HPDE6-E6E7 (cell line): Measurements from ENCODE around the gene EVC.

ENCODE experiments used
- DNase-seq: peaks from one replicate; pipeline ENCODE4 v3.0.0; 2011; ENCODE audit warnings: missing footprints; ENCODE audit errors: extremely low spot score

Gene EVC

DNA sequence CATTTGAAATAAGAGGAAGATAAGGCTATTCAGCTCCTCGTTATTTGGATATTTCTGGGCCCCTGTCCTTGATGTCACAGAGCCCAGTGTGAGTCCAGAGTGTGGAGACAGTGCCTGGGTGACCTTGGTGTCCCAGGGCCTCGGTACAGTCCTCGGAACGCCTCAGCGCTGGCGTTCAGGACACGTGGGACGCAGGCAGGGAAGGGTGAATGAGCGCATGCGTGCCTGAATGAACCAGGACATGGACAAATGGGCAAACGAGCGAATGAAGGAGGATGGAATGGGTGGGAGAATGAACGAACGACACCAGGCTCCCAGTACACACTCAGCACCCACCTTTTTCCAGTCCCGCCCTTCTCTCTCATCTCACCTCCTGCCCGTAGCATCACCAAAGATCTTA, 44.2 kb downstream of the EVC start:
- DNase-seq: no peak

DNA sequence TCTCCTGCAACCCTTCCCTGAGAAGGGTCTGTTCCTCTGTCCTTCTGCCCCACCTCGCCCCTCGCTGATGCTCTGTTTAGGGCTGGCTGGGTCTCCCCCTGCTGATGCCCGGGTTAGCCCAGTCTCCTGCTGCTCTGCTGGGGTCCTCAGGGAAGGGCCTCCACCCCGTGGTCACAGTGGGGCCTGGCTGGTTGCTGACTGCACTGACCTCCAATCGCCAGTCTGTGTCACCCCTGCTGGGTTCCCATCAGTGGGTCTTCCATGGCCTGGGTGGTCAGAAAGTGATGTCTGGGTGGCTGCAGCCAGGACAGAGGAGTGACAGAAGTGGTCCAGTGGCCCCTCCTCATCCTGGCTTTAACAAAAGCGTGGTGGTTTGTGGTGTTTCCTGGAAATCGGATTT, 44.7 kb downstream of the EVC start:
- no peak for DNase-seq

DNA sequence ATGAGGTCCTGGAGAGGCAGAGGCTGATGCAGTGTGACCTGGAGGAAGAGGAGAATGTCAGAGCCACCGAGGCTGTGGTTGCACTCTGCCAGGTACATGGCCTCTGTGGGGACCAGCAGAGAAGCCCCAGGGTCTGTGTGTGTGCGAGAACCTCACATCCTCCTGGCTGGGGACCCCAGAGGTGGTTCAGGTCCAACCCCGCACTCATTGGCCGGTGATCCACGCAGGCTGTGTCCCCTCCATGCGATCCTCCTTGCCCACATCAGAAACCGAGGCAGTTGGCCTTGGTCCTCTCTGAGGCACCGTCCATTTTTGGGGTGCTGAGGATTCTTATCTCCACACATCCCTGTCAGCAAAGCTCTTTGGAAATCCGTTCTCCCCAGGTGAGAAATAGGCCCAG, 45.3 kb downstream of the EVC start:
- no peak for DNase-seq

DNA sequence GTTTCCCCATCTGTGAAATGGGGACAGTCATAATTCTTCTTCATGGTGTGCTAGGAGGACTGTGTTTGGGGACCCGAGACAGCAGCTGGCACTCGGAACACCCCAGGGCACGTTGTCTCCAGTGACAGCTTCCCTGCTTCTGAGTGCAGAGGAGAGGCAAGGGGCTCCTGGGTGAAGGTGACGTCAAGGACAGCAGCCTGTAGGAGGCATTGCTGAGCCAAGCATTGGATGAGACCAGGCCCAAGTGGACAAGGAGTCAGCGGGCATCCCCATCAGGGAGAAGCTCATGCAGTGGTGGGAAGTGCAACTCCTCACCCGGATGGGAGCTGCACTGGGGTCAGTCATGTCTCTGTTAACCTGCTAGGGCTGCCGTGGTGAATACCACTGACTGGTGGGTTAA, 46.1 kb downstream of the EVC start:
- DNase-seq: no peak

DNA sequence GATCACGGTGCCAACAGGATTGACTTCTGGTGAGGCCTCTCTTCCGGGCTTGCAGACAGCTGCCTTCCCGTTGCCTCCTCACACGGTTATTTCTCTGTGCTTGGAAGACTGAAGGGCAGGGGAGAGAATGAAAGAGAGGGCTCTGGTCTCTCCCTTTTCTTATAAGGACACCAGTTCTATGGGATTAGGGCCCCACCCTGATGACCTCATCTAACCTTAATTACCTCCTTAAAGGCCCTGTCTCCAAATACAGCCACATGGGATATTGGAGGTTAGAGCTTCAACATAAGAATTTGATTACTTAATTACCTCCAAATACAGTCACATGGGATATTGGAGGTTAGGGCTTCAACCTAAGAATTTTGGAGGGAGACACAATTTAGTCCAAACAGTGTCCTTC, 46.5 kb downstream of the EVC start:
- no peak for DNase-seq

DNA sequence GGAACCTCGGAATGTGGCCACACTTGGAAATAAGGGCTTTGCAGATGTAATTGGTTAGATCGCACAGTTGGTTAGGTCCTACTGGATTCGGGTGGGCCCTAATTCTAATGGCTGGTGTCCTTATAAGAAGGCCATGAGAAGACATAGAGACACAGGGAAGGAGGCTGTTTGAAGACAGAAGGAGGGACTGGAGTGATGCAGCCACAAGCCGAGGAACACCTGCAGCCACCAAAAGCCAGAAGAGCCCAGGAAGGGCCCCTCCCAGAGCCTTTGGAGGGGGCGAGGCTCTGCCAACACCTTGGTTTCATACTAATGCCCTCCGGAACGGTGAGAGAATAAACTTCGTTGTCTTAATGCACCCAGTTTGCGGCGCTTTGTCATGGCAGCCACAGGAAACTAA, 47.0 kb downstream of the EVC start:
- DNase-seq: no peak

DNA sequence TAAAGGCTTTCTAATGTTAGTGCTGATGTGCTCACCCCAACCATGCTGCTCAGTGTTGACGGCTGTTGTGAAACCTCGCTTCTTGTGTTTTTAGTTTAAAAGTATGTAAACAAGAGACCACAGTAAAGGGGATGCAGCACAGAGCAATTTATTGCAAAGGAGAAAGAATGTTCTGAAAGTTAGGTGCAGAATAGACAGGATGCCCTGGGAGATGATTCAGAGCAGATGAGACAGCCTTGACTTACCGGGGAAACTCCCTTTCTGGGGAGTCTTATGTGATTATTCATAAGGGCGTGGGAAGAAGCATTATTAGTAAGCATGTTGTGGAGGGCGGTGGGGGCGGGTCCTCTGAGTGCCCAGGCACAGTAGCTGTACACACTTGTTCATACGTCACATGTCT, 47.7 kb downstream of the EVC start:
- peak; percentile 83 for DNase-seq

DNA sequence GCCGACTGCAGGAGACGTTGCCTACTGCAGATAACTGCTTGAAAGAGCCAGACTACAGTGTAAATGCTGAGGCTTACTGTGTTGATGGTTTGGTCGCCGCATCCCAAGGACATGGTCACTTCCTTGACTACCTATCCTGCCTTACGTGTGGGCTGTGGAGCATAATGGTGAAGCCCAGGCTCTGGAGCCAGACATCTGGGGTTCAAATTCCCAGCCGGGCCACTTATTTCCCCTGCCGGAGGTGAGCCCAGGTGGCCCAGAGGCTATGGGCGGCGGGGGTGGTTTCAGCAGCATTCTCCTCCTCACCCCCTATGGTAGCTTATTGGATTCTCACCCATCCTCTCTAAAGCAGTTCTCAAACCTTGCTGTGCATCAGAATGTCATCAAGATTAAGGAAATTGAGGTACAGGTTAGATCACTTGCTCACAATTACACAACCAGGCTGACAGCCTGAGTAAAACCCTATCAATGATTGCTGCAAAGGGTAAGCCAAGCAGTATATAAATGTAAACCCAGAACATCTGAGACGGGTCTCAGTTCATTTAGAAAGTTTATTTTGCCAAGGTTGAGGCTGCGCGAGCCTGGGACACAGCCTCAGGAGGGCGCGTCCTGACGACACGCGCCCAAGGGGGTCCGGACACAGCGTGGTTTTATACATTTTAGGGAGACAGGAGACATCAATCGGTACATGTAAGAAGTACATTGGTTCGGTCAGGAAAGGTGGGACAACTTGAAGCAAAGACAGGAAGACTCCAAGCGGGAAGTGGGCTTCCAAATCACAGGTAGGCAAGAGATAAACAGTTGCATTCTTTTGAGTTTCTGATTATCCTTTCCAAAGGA, 48.5 kb downstream of the EVC start:
- DNase-seq: no peak

DNA sequence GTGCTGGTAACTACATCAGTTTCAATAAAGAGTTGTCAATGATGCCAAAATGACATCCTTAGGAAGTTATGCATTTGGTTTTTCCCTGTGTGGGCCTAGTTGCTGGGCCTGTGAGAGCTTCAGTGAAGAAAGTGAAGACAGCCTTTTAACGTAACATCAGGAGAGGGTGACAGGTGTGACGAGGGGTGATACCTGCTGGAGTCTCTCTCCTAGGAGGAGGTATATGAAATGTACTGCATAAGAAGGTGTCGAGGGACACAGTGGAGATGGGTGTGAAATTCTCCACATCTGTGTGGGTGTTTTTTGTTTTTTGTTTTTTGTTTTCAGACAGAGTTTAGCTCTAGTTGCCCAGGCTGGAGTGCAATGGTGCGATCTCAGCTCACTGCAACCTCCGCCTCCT, 49.2 kb downstream of the EVC start:
- DNase-seq: no peak

DNA sequence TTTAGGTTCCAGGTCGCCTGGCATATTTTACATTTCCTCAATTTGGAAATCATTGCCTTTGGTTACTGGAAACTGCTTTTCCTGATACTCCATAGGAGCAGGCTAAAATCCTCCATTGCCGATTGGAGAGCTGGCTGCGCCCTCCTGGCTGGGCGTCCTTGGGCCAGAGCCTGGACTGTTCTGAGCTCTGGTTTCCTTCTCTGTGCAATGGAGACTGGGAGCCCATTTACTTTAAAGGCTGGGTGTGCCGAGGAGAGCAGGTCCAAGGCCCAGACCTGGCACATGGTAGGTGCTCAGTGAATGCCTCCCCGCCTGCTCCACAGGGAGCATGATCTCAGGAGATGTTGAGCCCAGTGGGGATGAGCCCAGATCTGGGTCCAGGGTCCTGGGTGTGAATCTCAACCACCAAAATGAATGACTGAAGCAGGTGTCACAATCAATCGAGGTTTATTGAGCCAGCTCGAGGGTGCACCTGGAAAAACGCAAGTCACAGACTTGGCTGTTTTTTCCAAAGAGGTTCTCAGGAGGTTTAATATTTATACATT, 50.0 kb downstream of the EVC start:
- no peak for DNase-seq

DNA sequence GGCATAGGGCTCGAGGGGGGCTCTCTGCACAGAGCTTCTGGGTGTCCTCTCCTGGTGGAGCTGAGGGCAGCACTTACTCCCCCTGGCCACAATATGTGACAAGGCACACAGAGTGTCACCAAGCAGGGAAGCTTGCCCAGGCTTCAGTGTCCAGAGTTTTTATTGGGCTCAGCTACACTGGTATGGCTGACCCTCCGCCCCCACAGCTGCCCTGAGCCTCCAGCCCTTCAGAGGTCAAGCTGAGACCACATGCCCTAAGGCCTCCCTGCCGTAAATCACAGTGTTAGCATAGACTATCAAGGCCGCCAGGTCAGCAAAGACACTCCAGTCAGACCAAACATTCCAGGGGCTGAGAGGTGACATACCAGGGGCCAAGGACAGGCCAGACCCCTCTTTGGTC, 59.0 kb downstream of the EVC start:
- DNase-seq: no peak

DNA sequence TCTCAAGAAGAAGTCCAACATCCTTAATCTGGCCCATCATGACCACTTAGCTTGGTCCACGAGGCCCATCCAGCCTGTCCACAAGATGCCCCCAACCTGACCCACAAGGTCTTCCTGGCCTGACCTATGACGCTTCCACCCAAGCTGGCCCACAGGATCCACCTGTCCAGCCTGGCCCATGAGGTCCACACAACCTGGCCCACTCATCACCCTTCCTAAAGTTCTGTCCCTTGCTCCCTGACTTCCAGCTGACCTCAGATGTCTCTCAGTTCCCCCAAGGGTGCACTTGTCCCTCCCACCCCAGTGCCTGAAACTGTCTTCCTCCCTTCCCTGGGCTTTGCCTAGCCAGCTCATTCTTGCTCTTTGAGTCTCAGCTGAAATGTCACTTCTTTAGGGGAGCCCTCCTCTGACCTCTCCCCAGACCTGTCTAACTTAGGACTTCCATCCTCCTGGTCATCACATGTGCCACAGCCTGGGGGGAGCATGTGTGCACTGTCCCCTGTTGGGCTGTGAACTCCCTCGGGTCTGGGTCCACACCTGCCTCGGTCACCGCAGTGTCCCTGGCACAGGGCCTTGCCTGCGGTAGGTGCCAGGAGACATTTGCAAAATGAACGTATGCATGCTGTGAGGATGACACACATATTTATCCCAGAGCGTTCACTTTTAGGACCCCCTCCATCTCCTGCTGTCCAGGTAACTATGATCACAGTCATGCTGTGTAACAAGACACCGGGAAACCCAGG, 61.7 kb downstream of the EVC start:
- DNase-seq: no peak

DNA sequence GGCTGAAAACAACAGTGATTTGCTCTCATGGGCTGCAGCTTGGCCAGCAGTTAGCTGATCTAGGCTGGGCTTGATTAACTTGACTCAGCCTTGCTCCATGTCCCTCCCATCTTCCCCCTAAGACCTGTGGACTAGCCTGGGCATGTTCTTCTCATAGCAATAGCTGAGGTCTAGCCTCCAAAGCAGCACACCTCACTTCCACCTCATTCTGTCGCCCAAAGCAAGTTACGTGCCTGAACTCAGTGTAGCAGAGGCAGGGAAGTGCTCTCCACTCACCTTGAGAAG, 62.2 kb downstream of the EVC start:
- DNase-seq: peak; percentile 98

DNA sequence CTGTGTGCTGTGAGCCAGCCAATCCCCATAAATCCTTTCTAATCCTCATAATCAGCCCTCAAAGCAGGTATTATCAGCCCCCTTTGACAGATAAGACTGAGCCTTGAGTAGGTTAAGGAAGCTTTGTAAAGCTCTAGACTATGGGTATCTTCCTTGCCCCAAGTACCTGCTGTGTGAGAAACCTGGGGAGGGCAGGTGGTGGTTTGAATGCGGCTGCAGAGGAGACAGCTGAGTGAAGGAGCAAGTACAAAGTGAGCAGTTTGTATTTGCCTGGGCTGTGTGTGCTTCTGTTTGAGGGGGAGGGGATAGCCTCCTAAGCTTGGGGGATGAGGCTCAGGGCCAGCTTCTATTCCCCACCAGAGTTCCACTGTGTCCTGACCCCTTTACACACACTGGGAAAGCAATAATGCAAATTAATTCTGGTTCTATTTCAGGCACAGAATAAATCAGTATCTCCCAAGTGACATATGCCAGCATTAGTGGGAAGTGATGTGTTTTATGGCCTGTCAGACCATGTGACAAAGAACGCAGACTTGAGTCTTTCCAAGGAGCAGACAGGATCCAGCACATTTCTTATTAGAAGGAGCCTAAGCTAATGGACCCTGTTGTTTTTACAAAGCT, 63.5 kb downstream of the EVC start:
- no peak for DNase-seq

DNA sequence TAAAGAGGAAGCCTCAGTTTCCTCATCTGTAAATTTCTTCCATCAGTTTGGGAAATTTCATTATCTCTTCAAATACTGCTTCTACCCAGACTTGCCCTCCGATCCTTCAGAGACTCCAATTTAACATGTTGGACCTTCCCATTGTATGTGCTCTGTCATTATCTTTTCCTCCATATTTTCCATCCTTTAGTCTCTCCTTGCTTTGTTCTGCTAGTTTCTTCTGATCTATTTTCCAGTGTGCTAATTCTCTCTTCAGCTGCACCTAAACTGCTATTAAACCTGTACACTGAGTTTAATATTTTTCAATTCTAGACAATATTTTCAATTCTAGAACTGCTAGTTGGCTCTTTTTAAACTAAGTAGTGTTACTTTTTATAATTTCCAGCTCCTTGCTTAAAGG, 65.5 kb downstream of the EVC start:
- DNase-seq: no peak

DNA sequence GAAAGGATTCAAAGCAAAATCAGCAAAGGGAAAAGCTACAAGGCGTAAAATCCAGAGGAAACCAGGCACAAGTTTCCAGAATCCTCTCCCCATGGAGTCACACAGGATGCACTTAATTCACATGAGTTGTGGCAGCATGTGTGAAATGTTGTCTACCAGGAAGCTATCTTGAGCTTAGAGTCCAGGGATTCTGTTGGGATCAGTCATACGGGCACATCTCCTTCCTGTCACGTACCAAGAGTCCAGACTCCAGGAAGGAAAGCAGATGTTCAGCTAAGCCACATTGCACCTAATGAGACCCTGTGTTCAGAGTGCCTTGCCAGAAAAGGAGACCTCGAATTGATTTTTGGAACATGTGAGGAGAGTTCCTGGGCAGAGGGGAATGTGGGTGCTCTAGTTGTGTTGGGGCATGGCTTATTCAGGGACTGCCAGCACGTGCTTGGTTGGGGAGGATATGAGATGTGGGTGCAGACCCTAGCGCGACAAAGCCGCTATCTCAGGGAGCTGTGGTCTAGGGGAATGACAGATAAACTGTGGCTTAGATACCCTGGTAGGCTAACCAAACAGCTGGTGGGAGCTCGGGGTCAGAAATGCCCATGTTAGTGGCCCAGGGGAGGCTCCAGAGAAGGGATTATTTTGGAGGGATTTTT, 70.0 kb downstream of the EVC start:
- DNase-seq: no peak

DNA sequence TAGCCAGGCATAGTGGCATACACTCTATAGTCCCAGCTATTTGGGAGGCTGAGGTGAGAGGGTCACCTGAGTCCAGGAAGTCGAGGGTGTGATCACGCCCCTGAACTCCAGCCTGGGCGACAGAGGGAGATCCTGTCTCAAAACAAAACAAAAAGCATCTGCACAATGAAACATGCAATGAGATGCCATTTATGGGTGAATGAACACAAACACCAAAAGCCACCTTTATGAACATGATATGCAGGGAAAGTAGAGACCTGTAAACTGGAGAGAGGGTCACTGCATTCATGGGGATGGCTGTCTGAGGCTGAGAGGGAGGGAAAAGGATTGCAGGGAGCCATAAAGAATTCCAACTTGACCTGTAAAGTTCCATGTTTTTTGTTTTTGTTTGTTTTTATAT, 70.7 kb downstream of the EVC start:
- DNase-seq: no peak

DNA sequence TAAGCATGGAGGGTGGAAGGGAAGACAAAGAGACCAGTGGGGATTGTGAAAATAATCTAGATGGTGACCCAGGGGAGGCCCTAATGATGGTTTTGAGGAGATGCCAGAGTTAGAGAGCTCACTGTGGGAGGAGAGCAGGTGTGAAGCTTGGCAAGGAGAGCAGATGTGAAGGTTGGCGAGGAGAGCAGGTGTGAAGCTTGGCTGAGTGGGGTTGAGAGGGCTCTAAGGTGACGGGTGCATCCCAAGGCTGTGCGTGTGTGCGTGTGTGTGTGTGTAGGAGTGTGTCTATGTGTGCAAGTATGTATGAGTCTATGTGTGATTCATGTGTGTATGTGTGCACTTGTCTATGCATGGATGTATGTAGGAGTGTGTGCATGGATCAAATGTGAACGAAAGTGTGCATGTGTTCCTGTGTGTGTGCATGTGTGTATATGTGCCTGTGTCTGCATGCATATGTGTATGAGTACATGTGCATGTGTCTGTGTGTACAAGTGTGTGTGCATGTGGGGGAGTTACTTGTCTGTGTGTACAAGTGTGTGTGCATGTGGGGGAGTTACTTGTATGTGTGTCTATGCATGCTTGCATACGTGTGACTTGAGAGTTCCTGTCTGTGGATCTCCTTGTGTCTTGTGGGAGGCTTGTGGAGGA, 72.0 kb downstream of the EVC start:
- DNase-seq: no peak

DNA sequence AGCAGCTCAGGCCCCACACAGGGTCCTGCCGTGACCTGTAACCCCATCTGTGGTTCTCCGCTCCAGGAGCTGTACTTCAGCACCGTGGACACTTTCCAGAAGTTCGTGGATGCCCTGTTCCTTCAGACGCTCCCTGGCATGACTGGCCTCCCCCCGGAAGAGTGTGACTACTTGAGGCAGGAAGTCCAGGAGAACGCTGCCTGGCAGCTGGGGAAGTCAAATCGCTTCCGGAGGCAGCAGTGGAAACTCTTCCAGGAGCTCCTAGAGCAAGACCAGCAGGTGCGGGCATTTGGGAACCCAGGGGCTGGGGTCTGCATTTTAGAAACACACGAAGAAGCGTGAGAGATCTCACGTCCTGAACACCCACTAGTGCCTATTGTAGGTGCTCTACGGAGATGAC, 72.5 kb downstream of the EVC start:
- no peak for DNase-seq

DNA sequence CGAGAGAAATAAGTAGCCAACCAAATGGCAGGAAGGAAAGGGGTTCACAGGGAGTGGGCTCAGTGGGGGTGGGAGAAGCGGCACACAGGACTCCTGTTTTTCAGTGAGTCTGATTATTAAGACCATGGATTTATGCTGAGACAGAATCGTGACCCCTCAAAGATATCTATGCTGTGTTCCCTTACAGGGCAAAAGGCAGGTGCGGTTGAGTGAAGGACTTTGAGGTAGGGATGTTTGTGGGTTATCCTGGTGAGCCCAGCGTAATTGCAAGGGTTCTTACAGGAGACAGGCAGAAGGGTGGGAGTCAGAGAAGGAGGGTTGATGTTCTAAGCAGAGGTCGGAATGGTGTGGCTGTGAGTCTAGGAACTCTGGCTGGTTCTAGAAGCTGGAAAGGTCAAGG, 73.0 kb downstream of the EVC start:
- DNase-seq: no peak

DNA sequence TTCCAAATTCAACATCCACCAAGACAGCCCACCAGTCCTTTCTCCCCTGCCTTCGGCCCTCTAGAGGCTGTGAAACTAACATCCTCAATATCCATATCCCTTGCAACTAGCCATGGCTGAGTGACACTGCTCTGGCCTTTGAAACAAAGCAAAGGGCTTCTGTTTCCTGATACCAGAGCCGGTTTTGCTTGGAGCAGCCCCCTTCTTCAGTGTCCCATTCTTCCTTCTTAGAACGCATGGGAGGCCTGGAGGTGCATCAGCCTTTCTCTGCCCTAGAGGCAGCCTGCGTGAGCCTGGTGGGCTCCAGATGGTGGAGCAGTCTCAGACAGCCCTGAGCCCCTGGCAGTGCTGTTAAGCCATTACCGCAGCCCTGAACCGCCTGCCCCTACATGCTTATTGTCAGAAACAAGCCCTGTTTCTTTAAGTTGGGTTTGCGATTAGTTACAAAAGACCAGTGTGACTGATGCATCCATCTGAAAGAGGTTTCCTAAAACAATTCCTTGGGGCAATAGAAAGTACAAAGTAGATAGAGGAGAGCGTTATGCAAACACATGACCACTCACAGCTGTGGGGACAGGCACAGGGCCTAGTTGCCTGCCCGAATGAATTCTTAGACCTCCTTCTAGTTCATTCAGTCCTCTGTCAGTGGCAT, 74.1 kb downstream of the EVC start:
- no peak for DNase-seq
